ENCODE measurements around the gene ZNF664.
"Not testable (repeated sequence)": the region's sequence is repeated elsewhere in the genome, so short reads cannot be mapped to it uniquely, and the experiment has no call there.

The ZNF664 gene

GRCh38 chr12:123941624-123942237, 31.3 kb upstream of the ZNF664 start:
- DNase-seq (ENCODE audit: low spot score) = no peak

GRCh38 chr12:123942238-123942653, 30.8 kb upstream of the ZNF664 start:
- DNase-seq (ENCODE audit: low spot score) = no peak

GRCh38 chr12:123942911-123943648, 29.9 kb upstream of the ZNF664 start:
- DNase-seq (ENCODE audit: low spot score) = no peak

- no peak for DNase-seq (ENCODE audit: low spot score)
These were observed 29.2 kb upstream of the ZNF664 start for GRCh38 chr12:123943816-123944215.

GRCh38 chr12:123944696-123945095, 28.3 kb upstream of the ZNF664 start:
- no peak for DNase-seq (ENCODE audit: low spot score)

GRCh38 chr12:123945287-123946151, 27.5 kb upstream of the ZNF664 start:
- DNase-seq (ENCODE audit: low spot score) = no peak

- DNase-seq (ENCODE audit: low spot score) = no peak
These were observed 26.9 kb upstream of the ZNF664 start for GRCh38 chr12:123946152-123946515.

- not testable (repeated sequence) for DNase-seq (ENCODE audit: low spot score)
These were observed 26.2 kb upstream of the ZNF664 start for GRCh38 chr12:123946516-123947505.

- DNase-seq (ENCODE audit: low spot score) = not testable (repeated sequence)
These were observed 25.5 kb upstream of the ZNF664 start for GRCh38 chr12:123947531-123947930.

- no peak for DNase-seq (ENCODE audit: low spot score)
These were observed 24.6 kb upstream of the ZNF664 start for GRCh38 chr12:123948401-123948795.

- DNase-seq (ENCODE audit: low spot score) = no peak
These were observed 23.9 kb upstream of the ZNF664 start for GRCh38 chr12:123948796-123949769.

- DNase-seq (ENCODE audit: low spot score) = no peak
These were observed 23.2 kb upstream of the ZNF664 start for GRCh38 chr12:123949770-123950165.

GRCh38 chr12:123950476-123951349, 22.3 kb upstream of the ZNF664 start:
- no peak for DNase-seq (ENCODE audit: low spot score)

- DNase-seq (ENCODE audit: low spot score) = no peak
These were observed 21.5 kb upstream of the ZNF664 start for GRCh38 chr12:123951467-123951866.

GRCh38 chr12:123952037-123952436, 21.0 kb upstream of the ZNF664 start:
- no peak for DNase-seq (ENCODE audit: low spot score)

GRCh38 chr12:123954647-123955350, 18.2 kb upstream of the ZNF664 start:
- DNase-seq (ENCODE audit: low spot score) = no peak

- no peak for DNase-seq (ENCODE audit: low spot score)
These were observed 16.8 kb upstream of the ZNF664 start for GRCh38 chr12:123956249-123956648.

- no peak for DNase-seq (ENCODE audit: low spot score)
These were observed 15.8 kb upstream of the ZNF664 start for GRCh38 chr12:123957196-123957595.

- DNase-seq (ENCODE audit: low spot score) = no peak
These were observed 14.6 kb upstream of the ZNF664 start for GRCh38 chr12:123958462-123958861.
